22Rv1 (cell line): ENCODE data around the gene GAGE13.

ENCODE experiments used
- CTCF ChIP-seq: fragments of 450-650 bp; IDR thresholded peaks from 2 replicates; pipeline ENCODE4 v1.5.1; 2017; ENCODE audit warnings: mild to moderate bottlenecking
- ZFX ChIP-seq: fragments of 450-650 bp; IDR thresholded peaks from 2 replicates; pipeline ENCODE4 v1.6.1; 2017; ENCODE audit warnings: antibody characterized with exemption, borderline replicate concordance

GRCh38 chrX:49308604-49309269 lies 22.6 kb upstream of the GAGE13 start:
- TF ChIP-seq CTCF (no peak), ZFX (no peak)
